SIG-M5 treated with dmso at 0.1 percent for 504 hours (cell line): ENCODE measurements around the gene DVL3.
"Not testable (repeated sequence)": the region's sequence is repeated elsewhere in the genome, so short reads cannot be mapped to it uniquely, and the experiment has no call there.

ENCODE experiments used
- DNase-seq: peaks from one replicate; lab custom pipeline; 2025; ENCODE audit not compliant: unreplicated experiment; lab: John Stamatoyannopoulos, UW

DVL3 gene

GRCh38 chr3:184155644-184156521, 706 bp downstream of the DVL3 start:
- no peak for DNase-seq

- no peak for DNase-seq
Observed at GRCh38 chr3:184156522-184156955, 1.4 kb downstream of the DVL3 start.

- DNase-seq, result no peak
Observed at GRCh38 chr3:184157206-184157605, 2.0 kb downstream of the DVL3 start.

- DNase-seq, result no peak
Observed at GRCh38 chr3:184158404-184158803, 3.2 kb downstream of the DVL3 start.

GRCh38 chr3:184160456-184160855, 5.3 kb downstream of the DVL3 start:
- no peak for DNase-seq

- not testable (repeated sequence) for DNase-seq
Observed at GRCh38 chr3:184162571-184163070, 7.4 kb downstream of the DVL3 start.

GRCh38 chr3:184164648-184165330, 9.6 kb downstream of the DVL3 start:
- DNase-seq, result no peak

GRCh38 chr3:184165543-184165942, 10.4 kb downstream of the DVL3 start:
- DNase-seq, result no peak

GRCh38 chr3:184166671-184167070, 11.5 kb downstream of the DVL3 start:
- DNase-seq, result no peak

GRCh38 chr3:184167786-184168185, 12.6 kb downstream of the DVL3 start:
- DNase-seq, result no peak

GRCh38 chr3:184168363-184169120, 13.4 kb downstream of the DVL3 start:
- DNase-seq, result no peak

- DNase-seq, result no peak
Observed at GRCh38 chr3:184169896-184170875, 15.0 kb downstream of the DVL3 start.

GRCh38 chr3:184171562-184171961, 16.4 kb downstream of the DVL3 start:
- DNase-seq, result no peak

GRCh38 chr3:184172681-184173373, 17.6 kb downstream of the DVL3 start:
- no peak for DNase-seq

GRCh38 chr3:184173374-184173722, 18.2 kb downstream of the DVL3 start:
- no peak for DNase-seq

- DNase-seq, result no peak
Observed at GRCh38 chr3:184174284-184174645, 19.1 kb downstream of the DVL3 start.

- peak; percentile 99 for DNase-seq
Observed at GRCh38 chr3:184174646-184175492, 19.7 kb downstream of the DVL3 start, which contains the start of gene AP2M1. TSS of gene AP2M1 (plus strand) at chr3:184174855. CDS start at chr3:184176994, 2,139 bp downstream.

- DNase-seq, result no peak
Observed at GRCh38 chr3:184175506-184175905, 20.3 kb downstream of the DVL3 start.

- DNase-seq, result no peak
Observed at GRCh38 chr3:184175981-184176376, 20.8 kb downstream of the DVL3 start.
